Adrenal gland (tissue), 5 donors: ENCODE measurements around the gene CIPC.

Experiments used
- POLR2A ChIP-seq, 2 donors: fragments of 450-650 bp; IDR thresholded peaks; one replicate each; pipeline ENCODE4 v1.6.1; 2017; ENCODE audit warnings: antibody characterized with exemption in 2 of 2, mild to moderate bottlenecking in 2 of 2, moderate library complexity in 1 of 2
- TF ChIP-seq, protein P1 (sequence below), 6 experiments: fragments of 450-650 bp in 4 of 6; fragments of 200-600 bp in 2 of 6; sonication (generic) in 1 of 6; IDR thresholded peaks; 1 replicate in 5 of 6; 2 replicates in 1 of 6; pipeline versions ENCODE4 v1.5.1 to v1.8.0; 2016 to 2021; ENCODE audit warnings: antibody characterized with exemption in 6 of 6, mild to moderate bottlenecking in 2 of 6, moderate library complexity in 1 of 6
- donor health status: DM: no; HTN: no; CAD: no.

DNA sequence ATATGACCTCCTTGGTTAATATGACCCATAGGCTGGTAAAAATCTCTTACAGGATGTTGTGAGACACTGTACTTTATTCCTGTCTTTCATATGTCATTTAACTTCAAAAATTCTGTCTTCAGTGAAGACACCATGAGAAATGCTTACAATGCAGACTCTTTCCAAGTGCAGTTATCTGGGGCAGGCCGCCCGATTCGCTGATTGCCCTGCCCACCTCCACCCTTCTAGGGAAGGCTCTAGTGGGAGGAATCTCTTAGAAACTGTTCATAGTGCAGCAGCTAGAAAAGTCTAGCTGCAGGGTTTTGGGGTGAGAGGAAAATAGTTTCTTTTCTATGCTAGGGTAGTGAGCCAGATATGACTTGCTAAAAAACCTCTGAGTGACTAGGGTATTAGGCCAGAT is 15.0 kb upstream of the CIPC start:
- TF ChIP-seq, protein P1, sequence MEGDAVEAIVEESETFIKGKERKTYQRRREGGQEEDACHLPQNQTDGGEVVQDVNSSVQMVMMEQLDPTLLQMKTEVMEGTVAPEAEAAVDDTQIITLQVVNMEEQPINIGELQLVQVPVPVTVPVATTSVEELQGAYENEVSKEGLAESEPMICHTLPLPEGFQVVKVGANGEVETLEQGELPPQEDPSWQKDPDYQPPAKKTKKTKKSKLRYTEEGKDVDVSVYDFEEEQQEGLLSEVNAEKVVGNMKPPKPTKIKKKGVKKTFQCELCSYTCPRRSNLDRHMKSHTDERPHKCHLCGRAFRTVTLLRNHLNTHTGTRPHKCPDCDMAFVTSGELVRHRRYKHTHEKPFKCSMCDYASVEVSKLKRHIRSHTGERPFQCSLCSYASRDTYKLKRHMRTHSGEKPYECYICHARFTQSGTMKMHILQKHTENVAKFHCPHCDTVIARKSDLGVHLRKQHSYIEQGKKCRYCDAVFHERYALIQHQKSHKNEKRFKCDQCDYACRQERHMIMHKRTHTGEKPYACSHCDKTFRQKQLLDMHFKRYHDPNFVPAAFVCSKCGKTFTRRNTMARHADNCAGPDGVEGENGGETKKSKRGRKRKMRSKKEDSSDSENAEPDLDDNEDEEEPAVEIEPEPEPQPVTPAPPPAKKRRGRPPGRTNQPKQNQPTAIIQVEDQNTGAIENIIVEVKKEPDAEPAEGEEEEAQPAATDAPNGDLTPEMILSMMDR (IDR thresholded peaks at IDR 0.05) = no peak
- TF ChIP-seq POLR2A (IDR thresholded peaks at IDR 0.05) = no peak
